GM20000 (cell line): ENCODE measurements around the gene NLGN2.

Source experiments
- DNase-seq: peaks from one replicate; pipeline ENCODE4 v3.0.0; 2012; ENCODE audit warnings: low spot score
- TF ChIP-seq, protein P1 (sequence below): IDR thresholded peaks from 2 replicates; pipeline ENCODE4 v1.5.1; 2012; ENCODE audit warnings: mild to moderate bottlenecking, control low read depth; ENCODE audit errors: extremely low read depth, missing control alignments

Gene NLGN2

DNA sequence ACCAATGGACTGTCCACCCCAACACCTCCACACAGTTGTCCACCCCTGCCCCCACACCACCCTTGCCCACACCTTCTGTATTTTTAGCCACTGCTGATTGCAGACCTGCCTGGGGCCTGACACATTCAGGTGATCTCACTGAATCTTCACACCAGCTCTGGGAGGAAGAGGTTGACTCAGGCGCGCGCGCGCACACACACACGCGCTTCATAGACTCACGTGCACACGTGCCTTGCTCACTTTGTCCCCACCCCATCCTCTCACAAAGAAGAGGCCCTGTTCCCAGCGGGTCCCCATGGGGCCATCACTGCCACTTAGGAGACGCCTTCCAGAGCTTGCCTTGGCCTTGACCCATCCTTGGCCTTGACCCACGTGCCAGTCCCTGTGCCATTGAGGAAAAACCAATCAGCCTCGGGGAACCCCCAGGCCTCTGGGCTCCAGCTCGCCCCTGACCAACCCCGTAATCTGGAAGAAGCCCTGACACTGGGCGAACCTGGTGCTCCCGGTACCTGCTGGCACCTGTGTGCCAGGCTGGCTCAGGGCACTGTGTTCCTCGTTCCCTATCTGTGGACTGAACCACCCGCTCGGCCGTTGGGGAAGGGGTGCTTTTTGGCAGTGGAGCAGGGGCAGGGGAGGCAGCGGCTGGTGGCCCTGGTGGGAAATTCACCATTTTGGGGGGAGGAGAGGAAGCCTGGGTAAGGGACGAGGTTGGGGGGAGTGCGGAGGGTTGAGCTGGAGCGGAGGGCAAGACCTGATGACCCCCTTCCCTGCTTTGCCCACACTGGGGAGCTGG is 3.2 kb downstream of the NLGN2 start:
- TF ChIP-seq, protein P1, sequence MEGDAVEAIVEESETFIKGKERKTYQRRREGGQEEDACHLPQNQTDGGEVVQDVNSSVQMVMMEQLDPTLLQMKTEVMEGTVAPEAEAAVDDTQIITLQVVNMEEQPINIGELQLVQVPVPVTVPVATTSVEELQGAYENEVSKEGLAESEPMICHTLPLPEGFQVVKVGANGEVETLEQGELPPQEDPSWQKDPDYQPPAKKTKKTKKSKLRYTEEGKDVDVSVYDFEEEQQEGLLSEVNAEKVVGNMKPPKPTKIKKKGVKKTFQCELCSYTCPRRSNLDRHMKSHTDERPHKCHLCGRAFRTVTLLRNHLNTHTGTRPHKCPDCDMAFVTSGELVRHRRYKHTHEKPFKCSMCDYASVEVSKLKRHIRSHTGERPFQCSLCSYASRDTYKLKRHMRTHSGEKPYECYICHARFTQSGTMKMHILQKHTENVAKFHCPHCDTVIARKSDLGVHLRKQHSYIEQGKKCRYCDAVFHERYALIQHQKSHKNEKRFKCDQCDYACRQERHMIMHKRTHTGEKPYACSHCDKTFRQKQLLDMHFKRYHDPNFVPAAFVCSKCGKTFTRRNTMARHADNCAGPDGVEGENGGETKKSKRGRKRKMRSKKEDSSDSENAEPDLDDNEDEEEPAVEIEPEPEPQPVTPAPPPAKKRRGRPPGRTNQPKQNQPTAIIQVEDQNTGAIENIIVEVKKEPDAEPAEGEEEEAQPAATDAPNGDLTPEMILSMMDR = no peak
- DNase-seq = no peak

- TF ChIP-seq, protein P1 = no peak
These were observed 3.7 kb downstream of the NLGN2 start for GRCh38 chr17:7411427-7411750.

DNA sequence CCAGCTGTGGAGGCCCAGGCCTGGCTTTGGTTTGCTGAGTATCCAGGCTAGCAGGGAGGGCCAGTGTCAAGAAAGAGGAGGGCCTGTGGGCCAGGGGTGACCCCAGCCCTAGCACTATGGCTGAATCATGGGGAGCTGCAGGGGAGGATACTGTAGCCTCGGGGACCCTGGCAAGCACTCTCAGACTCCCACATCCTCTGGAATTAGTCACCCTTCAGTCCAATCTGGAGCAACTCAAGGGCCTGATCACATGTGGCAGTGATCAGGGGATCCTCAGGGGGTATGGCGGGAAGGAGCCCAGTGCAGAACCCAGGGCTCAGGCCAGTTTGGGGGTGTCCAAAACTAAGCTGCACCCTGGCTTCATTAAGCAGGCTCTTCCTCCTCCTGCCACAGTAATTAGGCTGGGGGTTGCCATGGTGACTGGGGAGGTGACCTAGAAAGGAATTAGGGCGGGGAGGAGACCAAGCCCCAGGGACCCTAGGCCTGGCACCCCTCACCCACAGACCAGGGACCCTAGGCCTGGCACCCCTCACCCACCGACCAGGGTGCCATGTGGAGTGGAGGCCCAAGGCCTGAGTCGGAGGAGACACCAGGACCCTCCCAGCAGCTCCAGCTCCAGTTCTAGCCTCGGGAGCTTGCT is 5.8 kb downstream of the NLGN2 start:
- DNase-seq = no peak
- TF ChIP-seq, protein P1 = no peak

More at GRCh38 chr17:7411427-7411750, 3.7 kb downstream of the NLGN2 start:
- no peak for DNase-seq

DNA sequence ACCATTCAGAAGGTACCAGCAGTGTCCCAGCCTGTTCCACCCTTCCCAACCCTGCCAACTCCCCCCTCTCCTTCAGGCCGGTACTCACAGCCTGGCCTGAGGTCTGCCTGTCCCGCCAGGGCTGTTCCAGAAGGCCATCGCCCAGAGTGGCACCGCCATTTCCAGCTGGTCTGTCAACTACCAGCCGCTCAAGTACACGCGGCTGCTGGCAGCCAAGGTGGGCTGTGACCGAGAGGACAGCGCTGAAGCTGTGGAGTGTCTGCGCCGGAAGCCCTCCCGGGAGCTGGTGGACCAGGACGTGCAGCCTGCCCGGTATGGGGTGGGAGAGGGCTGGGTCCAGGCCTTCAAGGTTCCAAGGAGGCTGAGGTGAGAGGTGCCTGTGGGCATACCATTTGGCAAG is 7.2 kb downstream of the NLGN2 start:
- TF ChIP-seq, protein P1 = no peak
- no peak for DNase-seq

GRCh38 chr17:7415784-7416183 is 8.1 kb downstream of the NLGN2 start:
- no peak for DNase-seq
- TF ChIP-seq, protein P1 = no peak

- no peak for DNase-seq
- TF ChIP-seq, protein P1 = no peak
These were observed 8.7 kb downstream of the NLGN2 start for GRCh38 chr17:7416323-7416722.

- DNase-seq = no peak
- TF ChIP-seq, protein P1 = no peak
These were observed 9.5 kb downstream of the NLGN2 start for GRCh38 chr17:7417056-7417655.
